Stimulated activated CD4-positive, alpha-beta T cell treated with anti-CD3 and anti-CD28 coated beads, Interleukin-15, amount 100 ng/mL, for 48 hours (primary cell): ENCODE measurements around the gene SDK1.

ENCODE experiments used
- DNase-seq, 2 donors: peaks; one replicate each; pipeline ENCODE4 v3.0.0-alpha.2; 2020; ENCODE audit warnings: low read depth in 2 of 2

Gene SDK1

GRCh38 chr7:3459111-3459510 lies 158.1 kb downstream of the SDK1 start:
- DNase-seq, result no peak

- DNase-seq, result peak; percentile 45 to 62
Observed at GRCh38 chr7:3461923-3462322, 160.9 kb downstream of the SDK1 start.

DNA sequence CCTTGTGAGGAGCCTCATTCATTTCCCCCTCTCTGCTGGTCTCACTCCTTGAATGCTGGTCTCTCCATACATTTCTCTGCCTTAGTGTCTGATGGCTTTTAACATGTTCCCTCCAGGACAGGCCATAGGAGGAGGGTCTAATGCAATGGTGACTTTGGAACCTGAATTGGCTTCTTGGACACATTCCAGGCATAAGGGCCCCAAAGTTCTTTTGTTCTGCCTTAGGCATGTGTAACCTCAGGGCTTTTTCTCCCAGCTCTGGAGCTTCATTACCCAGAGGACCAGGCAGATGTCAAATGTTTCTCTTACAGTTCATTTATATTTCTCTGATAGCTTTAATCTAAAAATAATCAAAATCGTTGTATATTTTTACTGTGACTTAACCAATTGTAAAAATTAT lies 162.6 kb downstream of the SDK1 start:
- DNase-seq, result no peak

DNA sequence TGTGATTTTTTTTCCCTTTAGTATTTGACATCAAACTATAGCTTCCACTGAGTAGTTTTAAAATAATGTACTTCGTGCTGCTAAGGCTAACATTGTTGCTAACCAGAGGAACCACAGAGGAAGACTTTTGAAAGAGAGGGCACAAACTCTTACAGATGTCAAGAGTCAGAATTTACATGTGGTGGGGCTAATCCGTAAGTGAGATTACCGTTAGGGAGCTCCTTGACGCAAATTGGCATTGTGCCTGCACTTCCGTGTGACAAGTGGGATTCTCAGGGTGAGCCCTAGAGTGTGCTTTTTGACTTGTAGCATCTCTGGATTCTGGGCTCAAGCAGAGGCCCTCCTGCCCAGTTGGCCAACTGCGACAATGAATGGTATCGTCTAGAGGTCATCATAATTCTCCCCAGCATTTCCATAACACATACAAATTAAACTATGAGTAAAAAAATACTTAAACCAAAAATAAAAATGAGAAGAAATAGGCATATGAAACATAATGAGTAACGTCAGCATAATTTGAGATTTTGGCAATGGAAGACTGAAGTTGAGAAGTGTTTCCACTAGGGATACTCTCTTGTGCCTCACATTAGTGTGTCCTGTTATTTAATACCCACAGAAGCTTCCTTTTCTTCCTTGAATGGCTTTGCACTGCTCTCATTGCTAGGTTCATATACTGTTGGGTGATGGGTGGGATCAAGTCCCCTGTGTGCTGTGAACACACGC lies 164.0 kb downstream of the SDK1 start:
- DNase-seq, result peak; percentile 16 to 25

DNA sequence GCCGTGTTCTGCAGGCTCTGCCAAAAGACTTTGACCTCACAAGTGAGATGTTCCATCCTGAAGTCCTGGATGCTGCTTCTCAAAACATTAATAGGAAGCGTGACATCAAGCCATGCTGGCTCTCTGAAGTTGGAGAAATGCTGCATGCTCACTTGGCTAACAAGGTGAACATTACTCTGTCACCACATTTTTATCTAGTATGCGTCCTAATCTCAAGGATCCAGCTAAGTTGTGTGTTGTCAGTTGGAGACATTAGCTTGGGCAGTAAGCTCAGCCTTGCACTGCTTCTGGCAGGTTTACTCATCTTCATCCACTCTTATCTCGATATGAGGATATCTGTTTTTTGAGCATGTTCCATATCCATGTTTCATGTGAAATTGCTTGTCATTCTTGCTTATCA lies 165.2 kb downstream of the SDK1 start:
- no peak for DNase-seq

- no peak for DNase-seq
Observed at GRCh38 chr7:3469641-3470040, 168.6 kb downstream of the SDK1 start.

GRCh38 chr7:3480197-3480596 lies 179.1 kb downstream of the SDK1 start:
- no peak for DNase-seq

DNA sequence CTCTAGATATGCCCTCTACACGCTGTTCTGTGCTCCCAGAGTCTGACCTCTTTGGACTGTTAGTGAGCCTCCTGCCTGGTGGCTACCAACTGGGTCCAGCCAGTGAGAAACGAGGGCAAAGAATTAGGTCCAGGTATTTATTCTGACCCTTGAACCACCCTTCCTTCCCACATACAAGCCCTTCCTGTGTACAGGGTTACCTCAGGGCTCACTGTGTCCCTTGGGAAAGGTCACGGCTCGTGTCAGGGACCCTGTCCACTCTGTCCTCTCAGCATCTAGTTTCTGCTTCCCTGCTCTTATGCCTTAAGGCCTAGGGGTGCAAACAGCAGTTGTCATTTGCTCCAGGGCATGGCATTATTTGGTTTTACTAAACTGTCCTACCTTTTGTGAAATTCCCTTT lies 180.4 kb downstream of the SDK1 start:
- no peak for DNase-seq

DNA sequence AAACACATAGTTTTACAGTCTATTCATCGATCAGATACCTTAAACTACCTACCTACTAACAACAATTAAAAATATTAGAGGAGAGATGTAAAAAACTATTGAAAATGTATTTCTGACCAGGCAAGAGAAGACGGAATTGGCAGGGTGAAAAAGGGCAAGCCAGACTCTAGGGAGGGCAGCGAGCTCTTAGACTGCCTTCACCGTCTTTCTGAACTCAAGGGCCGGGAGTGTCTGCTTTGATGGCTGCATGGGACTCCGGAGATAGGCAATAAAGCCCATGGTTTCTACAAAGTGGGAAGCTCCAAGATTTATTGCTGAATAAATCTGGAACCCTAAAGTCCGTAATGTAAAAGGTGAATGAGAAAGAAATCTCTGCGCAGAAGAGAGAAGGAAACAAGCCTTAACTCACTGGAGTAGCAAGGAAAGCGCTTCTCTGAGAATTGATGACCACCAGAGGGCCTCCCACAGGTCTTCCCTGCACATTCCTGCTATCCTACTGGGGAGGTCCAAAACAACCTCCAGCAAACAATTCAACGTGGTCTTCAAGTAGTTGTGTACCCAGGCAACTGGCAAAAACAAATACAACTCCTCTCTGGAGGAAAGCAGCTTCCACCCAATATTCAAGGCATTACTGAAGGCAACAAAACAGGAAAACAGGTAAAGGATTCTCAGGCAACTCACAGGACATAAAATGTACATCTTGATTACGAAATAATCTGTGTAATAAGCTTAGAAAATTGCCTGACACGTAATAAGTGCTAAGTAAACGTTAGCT lies 181.3 kb downstream of the SDK1 start:
- no peak for DNase-seq

DNA sequence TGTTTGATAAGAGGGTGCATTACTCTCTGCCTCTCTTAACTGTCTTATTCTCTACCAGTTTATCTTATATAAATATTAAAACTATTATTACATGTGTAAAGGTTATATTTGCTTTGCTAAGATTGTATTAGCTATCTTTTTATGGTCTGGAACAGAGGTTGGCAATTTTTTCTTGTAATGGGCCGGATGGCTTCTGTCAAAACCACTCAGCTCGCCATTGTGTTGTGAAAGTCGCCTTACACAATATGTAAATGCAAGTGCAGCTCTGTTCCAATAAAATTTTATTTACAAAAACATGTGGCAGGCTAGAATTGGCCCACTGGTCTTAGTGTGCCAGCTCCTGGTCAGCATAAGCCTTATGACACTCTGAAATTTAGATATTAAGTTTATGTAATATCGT lies 185.8 kb downstream of the SDK1 start:
- DNase-seq, result no peak

DNA sequence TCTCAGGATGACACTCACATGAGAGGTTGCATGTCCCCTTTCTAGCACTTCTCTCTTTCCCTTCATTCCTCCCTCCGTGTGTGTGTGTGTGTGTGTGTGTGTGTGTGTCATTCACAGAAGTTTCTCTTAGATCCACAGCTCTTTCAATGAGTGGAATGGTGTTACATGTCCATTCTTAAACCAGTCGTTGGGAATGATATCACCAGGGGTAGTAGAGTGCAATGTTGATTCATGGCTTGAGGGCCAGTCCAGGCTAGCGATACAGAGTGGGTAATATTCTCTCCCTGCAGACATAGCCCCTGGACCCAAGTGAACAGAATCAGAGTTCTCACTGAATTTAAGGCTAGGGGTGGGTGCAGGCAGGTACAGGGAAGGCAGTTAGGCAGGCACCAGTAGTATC lies 187.8 kb downstream of the SDK1 start:
- DNase-seq, result no peak

- no peak for DNase-seq
Observed at GRCh38 chr7:3493499-3493898, 192.4 kb downstream of the SDK1 start.

DNA sequence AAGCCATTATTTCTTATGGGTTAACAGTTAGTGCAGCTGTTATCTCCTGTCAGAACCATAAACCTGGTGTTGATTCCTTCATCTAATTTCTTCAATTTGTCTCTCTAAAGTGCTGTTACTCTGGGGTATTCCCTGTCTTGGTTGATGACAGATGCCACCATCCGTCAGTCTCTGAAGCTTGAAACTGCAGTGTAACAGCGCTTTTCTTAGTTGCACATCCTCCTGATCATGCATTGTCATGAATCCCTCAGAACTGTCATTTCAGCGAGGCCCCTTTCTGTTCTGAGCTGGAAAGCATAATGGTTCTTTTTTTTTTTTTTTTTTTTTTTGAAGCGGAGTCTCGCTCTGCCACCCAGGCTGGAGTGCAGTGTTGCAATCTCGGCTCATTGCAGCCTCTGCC lies 193.9 kb downstream of the SDK1 start:
- DNase-seq, result no peak

- DNase-seq, result no peak
Observed at GRCh38 chr7:3495530-3495929, 194.5 kb downstream of the SDK1 start.

- no peak for DNase-seq
Observed at GRCh38 chr7:3495954-3496353, 194.9 kb downstream of the SDK1 start.

GRCh38 chr7:3497796-3498195 lies 196.7 kb downstream of the SDK1 start:
- no peak for DNase-seq

- no peak for DNase-seq
Observed at GRCh38 chr7:3501671-3502070, 200.6 kb downstream of the SDK1 start.

DNA sequence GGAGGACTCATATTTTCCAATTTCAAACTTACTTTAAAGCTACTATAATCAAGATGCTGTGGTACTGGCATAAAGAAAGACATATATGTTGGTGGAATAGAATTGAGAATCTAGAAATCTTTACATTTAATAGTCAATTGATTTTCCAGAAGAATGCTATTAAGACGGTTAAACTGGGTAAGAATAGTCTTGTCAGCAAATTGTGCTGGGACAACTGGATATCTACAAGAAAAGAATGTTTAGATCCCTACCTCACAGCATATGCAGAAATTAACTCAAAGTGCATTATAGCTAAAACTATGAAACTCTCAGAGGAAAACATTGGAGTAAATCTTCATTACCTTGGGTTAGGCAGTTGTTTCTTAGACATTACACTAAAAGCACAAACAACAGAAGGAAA lies 203.3 kb downstream of the SDK1 start:
- no peak for DNase-seq

GRCh38 chr7:3510101-3511020 lies 209.3 kb downstream of the SDK1 start:
- no peak for DNase-seq

DNA sequence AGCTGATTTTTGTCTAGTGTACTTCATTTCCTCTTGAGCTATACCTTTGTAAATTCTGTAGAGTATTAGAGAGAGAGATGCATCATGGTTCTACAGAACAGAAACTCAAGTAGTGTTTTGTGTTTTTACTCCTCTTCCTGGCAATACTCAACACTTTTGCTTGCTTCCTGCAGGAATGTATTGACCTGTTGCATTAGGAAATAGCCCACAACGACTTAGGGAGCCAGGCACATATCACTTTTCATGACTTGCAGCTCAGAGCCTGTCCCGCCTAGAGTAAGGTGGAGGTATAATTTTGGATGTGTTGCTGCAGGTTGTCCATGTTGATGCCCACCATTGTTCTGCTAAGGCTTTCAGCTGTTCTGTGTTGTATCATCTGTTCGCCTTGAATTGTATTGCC lies 216.3 kb downstream of the SDK1 start:
- DNase-seq, result no peak

- DNase-seq, result no peak
Observed at GRCh38 chr7:3518546-3518945, 217.5 kb downstream of the SDK1 start.

GRCh38 chr7:3520206-3520605 lies 219.2 kb downstream of the SDK1 start:
- DNase-seq, result no peak
